ENCODE data around the gene SLC23A3.

SLC23A3 gene

DNA sequence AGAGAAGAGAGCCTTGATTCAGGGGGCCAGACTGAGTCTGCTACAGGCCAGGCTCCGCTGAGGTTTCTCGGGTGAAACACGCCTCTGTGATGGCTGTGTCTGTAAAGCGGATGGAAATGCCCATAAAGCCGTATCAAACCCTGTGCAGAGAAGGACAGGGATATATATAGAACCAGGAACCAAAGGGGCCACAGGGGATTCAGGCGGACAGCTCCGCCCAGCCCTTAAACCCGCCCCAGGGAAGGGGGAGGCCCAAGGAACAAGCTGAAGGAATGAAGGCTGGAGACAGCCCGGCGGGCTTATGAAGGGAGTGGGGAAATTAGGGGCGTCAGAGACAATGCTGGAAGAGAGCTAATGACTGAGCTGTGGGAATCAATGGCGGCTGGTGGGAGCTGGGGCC is 51.3 kb downstream of the SLC23A3 start:
- TF ChIP-seq FOXP2 (optimal IDR thresholded peaks at IDR 0.05; ENCODE audit: borderline replicate concordance, extremely low read depth, extremely low read length, insufficient read depth) (no peak), POLR2AphosphoS5 (IDR thresholded peaks at IDR 0.05; ENCODE audit: low read depth, low read length) (no peak), SIN3A (IDR thresholded peaks at IDR 0.05; ENCODE audit: borderline replicate concordance, insufficient read depth, low read length) (no peak), REST (IDR thresholded peaks at IDR 0.05; ENCODE audit: insufficient read depth in 1 of 2, low read depth in 2 of 2, low read length in 2 of 2) (no peak), TAF1 (IDR thresholded peaks at IDR 0.05; ENCODE audit: borderline replicate concordance, insufficient read depth, low read length) (no peak)

GRCh38 chr2:219116776-219117646 is 52.8 kb downstream of the SLC23A3 start:
- TF ChIP-seq FOXP2 (optimal IDR thresholded peaks at IDR 0.05; ENCODE audit: borderline replicate concordance, extremely low read depth, extremely low read length, insufficient read depth) (no peak), REST (IDR thresholded peaks at IDR 0.05; ENCODE audit: insufficient read depth in 1 of 2, low read depth in 2 of 2, low read length in 2 of 2) (no peak), POLR2AphosphoS5 (IDR thresholded peaks at IDR 0.05; ENCODE audit: low read depth, low read length) (no peak), TAF1 (IDR thresholded peaks at IDR 0.05; ENCODE audit: borderline replicate concordance, insufficient read depth, low read length) (no peak), SIN3A (IDR thresholded peaks at IDR 0.05; ENCODE audit: borderline replicate concordance, insufficient read depth, low read length) (no peak)

DNA sequence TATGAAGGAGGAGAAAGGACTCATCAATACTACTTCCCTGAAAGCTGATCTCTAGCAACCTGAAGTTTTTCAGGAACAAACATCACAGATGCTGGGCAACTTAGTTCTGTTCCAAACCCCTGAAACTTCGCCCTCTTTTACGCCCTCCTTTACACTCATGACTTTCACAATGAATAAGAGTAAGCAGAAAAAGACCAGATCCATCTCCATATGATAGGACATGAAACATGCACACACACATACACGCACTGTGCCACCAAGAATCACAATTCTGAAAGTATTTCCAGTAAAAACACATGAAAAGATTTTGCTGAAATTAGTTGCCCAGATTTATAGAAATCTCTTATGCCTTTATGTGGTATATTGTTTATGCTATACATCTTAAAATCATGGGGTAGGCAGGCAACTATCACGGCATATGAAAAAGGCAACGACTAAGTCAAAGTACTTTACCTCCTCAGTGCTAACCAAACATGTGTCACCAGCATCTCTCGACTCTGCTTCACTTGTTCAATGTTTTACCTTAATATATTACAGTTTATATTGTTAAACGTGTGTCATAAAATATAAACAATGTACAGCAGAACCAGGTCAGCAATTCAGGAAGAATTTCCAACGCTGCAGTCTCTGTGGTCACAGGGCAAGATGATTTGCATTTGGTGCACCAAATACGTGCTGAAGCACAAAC is 57.0 kb downstream of the SLC23A3 start:
- TF ChIP-seq REST (IDR thresholded peaks at IDR 0.05; ENCODE audit: insufficient read depth in 1 of 2, low read depth in 2 of 2, low read length in 2 of 2) (no peak), TAF1 (IDR thresholded peaks at IDR 0.05; ENCODE audit: borderline replicate concordance, insufficient read depth, low read length) (no peak), POLR2AphosphoS5 (IDR thresholded peaks at IDR 0.05; ENCODE audit: low read depth, low read length) (no peak)

- no peak for TF ChIP-seq SIN3A (IDR thresholded peaks at IDR 0.05; ENCODE audit: borderline replicate concordance, insufficient read depth, low read length)
- TF ChIP-seq FOXP2 (optimal IDR thresholded peaks at IDR 0.05; ENCODE audit: borderline replicate concordance, extremely low read depth, extremely low read length, insufficient read depth): no peak
Observed at GRCh38 chr2:219112062-219112406, 57.8 kb downstream of the SLC23A3 start.

Data from PFSK-1 (cell line).